ENCODE results near the gene TRIP11.

TRIP11 gene

GRCh38 chr14:91918186-91918883 is 121.5 kb downstream of the TRIP11 start:
- DNase-seq (ENCODE audit: low spot score) = no peak
